ENCODE results near the gene PALLD. TPM values are rescaled to one million over a fixed set of nuclear protein-coding genes. Genes with fewer than 3 reads are reported as not detected.

The PALLD gene
- total and polyA plus RNA-seq, 12 donors: 169 to 1,537 (median 667) TPM

GRCh38 chr4:168537086-168537485 is 40.2 kb downstream of the PALLD start:
- no peak for TF ChIP-seq CTCF (IDR thresholded peaks at IDR 0.05)
- DNase-seq: no peak
- Histone ChIP-seq H3K4me1 (peaks cover 0 to 29% (median 10%) of the 10 kb centered on the region in 9 donors), H3K27ac (no peak overlapping the region), H3K9me3 (no peaks in the 10 kb centered on the region), H3K4me3 (no peak overlapping the region), H3K27me3 (no peaks in the 10 kb centered on the region), H3K36me3 (no peaks in the 10 kb centered on the region)
- intact Hi-C loops (cut with DNase I): no loop called here
- no peak for ATAC-seq
- 99% methylated on average over 4 of the region's 4 CpGs for WGBS, 2 donors

GRCh38 chr4:168537571-168537970 is 40.7 kb downstream of the PALLD start:
- ATAC-seq (no peak), DNase-seq (no peak)
- Histone ChIP-seq H3K27ac (no peak overlapping the region), H3K4me3 (no peak overlapping the region), H3K4me1 (peaks cover 0 to 27% (median 10%) of the 10 kb centered on the region in 9 donors), H3K9me3 (no peaks in the 10 kb centered on the region), H3K27me3 (no peaks in the 10 kb centered on the region), H3K36me3 (no peaks in the 10 kb centered on the region)
- 68 to 76% methylated on average over 3 of the region's 3 CpGs for WGBS, 2 donors
- intact Hi-C loops (cut with DNase I): no loop called here
- no peak for TF ChIP-seq CTCF (IDR thresholded peaks at IDR 0.05)

GRCh38 chr4:168538632-168539031 is 41.8 kb downstream of the PALLD start:
- H3K27ac ChIP-seq: peak overlapping the region in 2 of 10 donors; percentile 9 to 28
- no peak for TF ChIP-seq CTCF (IDR thresholded peaks at IDR 0.05)

DNA sequence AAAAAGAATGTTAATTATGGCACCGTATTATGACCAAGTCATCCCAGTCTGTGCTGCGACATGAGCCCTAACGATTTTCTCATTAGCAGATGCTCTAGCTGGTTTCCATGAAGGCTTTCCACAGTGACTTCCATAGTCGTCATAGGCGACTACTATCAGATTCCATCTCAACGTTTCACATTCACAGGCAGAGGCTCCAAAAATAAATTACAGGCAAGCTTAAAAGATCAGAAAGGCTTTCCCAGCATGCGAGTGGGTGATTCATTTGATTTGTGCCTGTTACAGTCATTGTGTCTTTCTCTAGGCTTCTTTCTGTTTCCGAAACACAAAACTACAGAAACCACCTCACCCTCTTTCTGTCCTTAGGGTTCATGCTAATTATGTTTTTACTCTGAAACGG is 43.2 kb downstream of the PALLD start:
- peak in 4 of 8 donors; percentile 36 to 87 (median 62) for ATAC-seq
- no peak for TF ChIP-seq CTCF (IDR thresholded peaks at IDR 0.05)
- WGBS, 2 donors: 56 to 62% methylated on average over 9 of the region's 9 CpGs
- Histone ChIP-seq H3K27me3 (no peaks in the 10 kb centered on the region), H3K4me3 (no peak overlapping the region), H3K36me3 (no peaks in the 10 kb centered on the region), H3K9me3 (no peaks in the 10 kb centered on the region), H3K27ac (peak overlapping the region in 4 of 10 donors; percentile 16 to 54 (median 42)), H3K4me1 (peaks cover 0 to 40% (median 11%) of the 10 kb centered on the region in 9 donors)
- intact Hi-C loops (cut with DNase I): no loop called here
- DNase-seq: no peak

More at GRCh38 chr4:168538632-168539031, 41.8 kb downstream of the PALLD start:
- Histone ChIP-seq H3K9me3 (no peaks in the 10 kb centered on the region), H3K4me3 (no peak overlapping the region), H3K36me3 (no peaks in the 10 kb centered on the region), H3K27me3 (no peaks in the 10 kb centered on the region), H3K4me1 (peaks cover 0 to 27% (median 10%) of the 10 kb centered on the region in 9 donors)
- DNase-seq: no peak
- intact Hi-C loops (cut with DNase I): no loop called here
- 64 to 66% methylated on average over 9 of the region's 9 CpGs for WGBS, 2 donors
- ATAC-seq: no peak
